Caki2 (cell line): Measurements from ENCODE around the gene OR5AU1. TPM values are rescaled to one million over a fixed set of nuclear protein-coding genes. Genes with fewer than 3 reads are reported as not detected.

Source experiments
- DNase-seq: peaks from one replicate; pipeline ENCODE4 v3.0.0-alpha.2; 2015; ENCODE audit warnings: low read depth
- in situ Hi-C: cut with HindIII; loops from 2 replicates; pipeline ENCODE4 v1.10.0; 2016; ENCODE audit warnings: low sequenced_read_pairs, low pct_unique_long_range_greater_than_20kb, mixed read lengths
- total RNA-seq: library from RNA; depleted of rRNA; stranded (reverse); fragments of >200 nt; shearing (Covaris generic); gene quantifications from 2 replicates; pipeline ENCODE4 v1.2.3, GENCODE V29; 2014; ENCODE audit warnings: low replicate concordance; rRNA removed

OR5AU1 gene
- total RNA-seq = not detected in 2 replicates

DNA sequence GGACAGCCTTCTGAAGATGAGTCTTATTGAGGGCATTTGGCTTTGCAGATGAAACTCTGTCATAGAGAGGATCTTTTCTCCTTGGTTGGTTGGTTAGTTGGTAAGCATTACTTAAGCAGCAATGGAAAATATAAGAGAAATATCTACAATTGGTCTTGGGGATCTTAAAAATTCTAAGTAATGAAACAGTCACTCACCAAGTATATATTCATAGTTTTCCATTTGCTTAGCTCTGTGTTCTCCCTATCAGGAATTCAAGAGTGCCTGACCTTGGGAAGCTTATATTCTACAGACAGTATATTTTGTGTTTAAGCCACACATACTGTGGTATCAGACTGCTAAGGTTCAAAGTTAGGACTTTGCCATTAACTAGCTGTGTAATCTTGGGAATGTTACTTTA lies at the start of gene OR5AU1:
Gene OR5AU1 (minus strand): TSS at position 101 of the 400 bp plus-strand sequence. CDS start 191 bp downstream, outside the sequence.
- in situ Hi-C loops = no loop called here
- DNase-seq = no peak

DNA sequence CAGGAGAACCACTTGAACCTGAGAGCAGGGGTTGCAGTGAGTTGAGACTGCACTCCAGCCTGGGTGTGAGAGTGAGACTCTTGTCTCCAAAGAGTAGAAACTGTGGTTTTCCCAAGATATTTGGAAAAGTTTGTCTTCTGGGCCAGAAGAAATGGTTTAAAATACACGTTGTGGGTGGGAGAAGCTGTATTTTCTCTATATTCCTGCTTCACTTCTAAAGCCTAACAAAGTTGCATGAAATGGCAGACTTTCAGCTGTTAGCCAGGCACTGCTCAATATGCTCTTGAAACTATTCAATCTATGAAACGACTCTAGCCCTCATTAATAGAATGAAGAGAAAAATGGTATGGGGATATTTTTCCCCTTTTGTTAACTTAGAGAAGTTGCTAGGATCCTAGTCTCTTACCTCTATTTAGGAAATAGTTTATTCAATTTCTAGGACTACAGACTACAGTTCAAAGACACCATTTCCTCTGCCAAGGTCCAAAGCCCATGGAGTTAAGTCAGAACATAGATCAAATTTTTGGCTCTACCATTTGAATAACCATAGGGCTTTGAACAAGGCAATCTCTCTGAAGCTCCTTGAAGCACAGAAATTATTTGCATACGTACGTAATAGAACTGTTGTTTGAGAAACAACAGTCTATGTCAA lies 49.3 kb upstream of the OR5AU1 start:
- no peak for DNase-seq
- in situ Hi-C loops = no loop called here

DNA sequence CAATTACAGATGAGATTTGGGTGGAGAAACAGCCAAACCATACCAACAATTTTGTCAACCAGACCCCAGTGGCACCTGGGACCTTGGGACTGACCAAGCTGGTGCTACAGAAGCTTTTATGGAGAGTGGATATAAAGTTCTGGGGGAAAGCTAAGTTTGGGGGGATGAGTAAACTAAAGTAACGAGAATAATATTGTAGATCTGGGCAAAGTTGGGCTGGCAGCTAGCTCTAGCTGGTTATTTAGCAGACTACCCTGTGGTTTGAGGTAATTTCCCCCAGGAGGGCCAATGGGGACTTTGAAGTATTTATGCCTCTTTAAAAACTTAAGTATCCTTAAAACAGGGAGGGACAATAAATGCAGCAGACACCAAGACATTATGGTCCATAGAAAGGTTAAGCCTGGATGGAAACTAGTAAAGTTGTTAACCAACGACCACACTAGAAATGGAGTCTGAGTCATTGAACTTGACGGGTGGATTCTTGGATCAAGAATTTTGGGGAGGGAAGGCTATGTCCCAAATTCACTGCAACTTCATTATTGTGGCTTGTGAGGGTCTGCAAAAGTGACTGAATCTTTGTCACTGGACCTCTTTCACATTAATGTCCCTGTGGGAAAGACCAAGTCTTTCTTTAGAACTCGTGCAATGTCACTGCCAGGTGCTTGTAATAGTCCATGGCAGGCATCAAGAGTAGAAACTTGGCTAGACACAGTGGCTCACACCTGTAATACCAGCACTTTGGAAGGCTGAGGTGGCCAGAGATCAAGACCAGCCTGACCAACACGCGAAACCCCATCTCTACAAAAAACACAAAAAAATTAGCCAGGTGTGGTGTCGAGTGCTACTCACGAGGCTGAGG lies 48.5 kb upstream of the OR5AU1 start:
- no peak for DNase-seq
- in situ Hi-C loops = no loop called here

DNA sequence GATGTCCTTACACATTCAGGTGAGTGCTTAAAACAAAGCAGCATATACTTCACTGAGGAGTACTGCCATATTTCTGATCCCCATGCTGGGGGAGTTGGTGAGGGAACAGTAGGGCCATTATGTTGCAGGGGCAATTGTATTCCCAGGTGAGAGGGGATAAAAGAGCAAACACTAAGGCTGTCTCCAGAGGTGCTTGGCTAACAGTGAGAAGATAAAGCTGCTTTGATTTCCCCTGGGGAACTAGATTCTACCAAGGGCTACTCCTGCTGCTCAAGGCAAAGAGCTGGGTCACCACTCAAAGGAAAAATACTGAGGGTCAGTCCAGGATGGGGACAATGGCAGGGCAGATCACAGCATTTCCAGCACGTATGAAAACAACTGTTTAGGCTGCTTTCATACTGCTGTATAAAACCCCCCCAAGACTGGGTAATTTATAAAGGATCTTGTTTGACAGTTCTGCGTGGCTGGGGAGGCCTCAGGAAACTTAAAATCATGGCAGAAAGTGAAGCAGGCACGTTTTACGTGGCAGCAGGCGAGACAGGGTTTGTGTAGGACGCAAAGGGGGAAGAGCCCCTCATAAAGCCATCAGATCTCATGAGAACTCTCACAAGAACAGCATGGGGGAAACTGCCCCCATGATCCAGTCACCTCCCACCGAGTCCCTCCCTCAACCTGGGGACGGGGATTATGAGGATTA lies 47.8 kb upstream of the OR5AU1 start:
- in situ Hi-C loops = no loop called here

DNA sequence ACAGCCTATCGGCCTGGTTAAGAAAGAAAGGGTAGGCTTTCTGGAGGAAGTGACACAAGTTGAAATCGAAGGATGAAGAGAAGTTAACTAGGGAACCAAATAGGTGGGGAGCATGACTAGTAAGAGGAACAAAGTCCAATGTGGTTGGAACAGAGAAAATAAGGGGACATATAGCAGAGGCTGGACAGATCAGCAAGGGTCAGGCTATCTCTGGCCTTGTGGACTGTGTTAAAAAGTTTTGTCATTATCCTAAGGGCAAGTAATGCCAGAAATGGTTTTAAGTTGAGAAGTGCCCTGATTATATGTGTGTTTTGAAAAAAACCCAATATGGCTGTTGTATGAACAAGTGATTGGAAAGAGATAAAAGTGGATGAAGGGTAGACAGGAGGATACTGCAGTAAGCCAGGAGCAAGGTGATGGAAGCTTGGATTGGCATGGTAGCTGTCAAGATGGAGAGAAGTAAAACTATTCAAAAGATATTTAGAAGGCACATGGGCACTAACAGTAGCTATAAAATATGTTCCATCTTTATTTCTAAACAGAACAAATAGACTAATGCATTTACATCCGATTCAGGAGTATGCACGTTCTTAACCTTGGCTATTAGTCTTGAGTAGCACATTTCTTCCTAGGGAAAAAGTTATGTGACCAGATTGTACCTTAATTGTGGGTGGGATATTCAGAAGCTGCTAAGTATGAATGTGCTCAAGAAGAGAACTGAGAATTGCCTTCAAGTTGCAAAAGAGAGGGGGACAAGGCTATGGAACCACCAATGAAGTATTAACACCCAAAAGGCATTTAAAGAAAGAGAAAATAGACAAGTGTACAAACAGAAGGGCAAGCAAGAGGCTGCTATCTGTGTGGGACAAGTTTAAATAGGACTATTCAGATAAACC lies 46.8 kb upstream of the OR5AU1 start:
- no peak for DNase-seq
- in situ Hi-C loops = no loop called here

More for the DNA sequence above, 47.8 kb upstream of the OR5AU1 start:
- no peak for DNase-seq

DNA sequence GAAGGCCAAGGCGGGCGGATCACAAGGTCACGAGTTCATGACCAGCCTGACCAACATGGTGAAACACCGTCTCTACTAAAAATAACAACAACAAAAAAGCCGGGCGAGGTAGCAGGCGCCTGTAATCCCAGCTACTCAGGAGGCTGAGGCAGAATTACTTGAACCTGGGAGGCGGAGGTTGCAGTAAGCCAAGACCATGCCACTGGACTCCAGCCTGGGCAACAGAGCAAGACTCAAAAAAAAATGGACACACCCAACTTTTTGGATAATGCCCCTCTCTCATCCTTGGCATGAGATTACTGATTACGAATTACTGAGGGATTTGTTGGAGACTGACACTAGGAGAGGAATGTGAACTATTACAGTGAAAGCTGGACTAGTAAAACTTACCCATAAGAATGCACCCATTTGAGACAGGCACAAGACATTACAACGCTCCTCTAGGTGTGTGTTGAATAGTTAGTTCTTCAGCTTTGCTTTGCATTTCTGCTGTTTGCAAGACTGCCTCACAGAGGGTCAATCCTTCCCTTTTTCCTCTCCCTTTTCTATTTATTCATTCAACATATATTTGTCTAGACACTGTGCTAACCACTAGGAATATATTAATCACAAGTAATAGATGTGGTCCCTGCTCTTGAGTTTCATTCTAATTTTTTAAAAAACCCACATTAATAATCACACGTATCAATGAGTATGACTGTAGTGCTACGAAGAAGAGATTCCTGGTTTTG lies 46.0 kb upstream of the OR5AU1 start:
- in situ Hi-C loops = no loop called here

DNA sequence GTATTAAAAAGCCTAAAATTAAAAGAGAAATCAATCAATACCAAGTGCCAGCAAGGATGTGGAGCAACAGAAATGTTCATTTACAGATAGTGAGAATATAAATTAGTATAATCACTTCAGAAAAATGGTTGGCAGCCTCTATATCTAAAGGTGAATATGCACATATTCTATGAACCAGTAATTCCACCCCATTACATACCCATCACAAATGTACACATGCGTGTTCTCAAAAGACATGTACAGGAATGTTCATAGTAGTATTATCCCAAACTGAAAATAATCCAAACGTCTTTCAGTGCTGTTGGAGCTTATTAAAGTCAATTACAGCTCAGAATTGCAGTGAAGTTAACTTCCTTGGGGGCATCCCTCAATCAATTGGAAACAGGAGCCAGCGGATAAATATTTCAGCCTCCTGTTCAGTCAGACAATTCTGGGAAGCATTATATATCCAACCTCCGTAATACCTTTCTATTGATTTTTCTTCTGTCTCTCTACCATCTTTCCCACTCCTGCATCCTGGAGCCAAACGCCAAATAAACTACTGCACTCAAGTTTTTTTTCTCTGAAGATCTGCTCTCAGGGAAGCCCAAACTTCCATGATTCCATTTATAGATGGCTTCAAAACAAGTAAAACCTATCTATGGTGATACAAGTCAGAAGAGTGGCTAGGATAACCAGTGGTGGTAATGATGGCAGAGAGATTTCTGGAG lies 45.0 kb upstream of the OR5AU1 start:
- in situ Hi-C loops = no loop called here

More for the DNA sequence above, 46.0 kb upstream of the OR5AU1 start:
- DNase-seq = no peak

DNA sequence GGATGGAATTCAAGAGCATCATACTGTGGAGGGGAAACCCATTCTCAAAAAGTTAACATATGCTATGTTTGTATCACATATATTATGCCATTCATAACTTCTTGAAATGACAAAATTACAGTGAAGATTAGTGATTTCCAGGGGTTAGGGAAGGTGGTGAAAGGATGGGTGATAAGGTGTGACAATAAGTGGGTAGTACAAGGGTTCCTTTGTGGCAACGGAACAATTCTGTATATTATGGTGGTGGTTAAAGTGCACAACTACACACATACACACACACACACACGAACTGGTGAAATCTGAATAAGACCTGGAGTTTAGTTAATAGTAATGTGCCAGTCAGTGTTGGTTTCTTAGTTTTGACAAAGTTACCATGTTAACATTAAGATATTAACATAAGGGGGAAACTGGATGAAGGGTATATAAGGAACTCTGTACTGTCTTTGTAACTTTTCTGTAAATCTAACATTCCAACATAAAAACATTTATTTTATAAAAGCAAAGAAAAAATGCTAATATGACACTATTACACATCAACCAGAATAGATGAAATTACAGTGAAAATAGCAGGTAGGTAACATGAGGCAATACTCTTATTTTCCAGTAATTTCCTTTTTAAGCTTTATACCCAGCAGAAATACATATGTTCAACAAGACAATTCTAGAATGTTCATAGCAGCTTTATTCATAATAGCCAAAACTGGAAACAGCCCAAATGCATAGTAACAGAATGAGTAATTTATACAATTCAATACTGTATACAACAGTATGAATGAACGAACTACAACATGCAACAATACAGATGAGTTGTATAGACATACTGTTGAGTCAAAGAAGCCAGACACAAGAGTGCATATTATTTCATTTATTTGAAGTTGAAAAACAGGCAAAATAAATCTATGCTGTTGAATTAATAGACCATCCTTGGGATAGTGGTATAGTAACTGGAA lies 44.0 kb upstream of the OR5AU1 start:
- in situ Hi-C loops = no loop called here
- no peak for DNase-seq

More for the DNA sequence above, 45.0 kb upstream of the OR5AU1 start:
- no peak for DNase-seq

DNA sequence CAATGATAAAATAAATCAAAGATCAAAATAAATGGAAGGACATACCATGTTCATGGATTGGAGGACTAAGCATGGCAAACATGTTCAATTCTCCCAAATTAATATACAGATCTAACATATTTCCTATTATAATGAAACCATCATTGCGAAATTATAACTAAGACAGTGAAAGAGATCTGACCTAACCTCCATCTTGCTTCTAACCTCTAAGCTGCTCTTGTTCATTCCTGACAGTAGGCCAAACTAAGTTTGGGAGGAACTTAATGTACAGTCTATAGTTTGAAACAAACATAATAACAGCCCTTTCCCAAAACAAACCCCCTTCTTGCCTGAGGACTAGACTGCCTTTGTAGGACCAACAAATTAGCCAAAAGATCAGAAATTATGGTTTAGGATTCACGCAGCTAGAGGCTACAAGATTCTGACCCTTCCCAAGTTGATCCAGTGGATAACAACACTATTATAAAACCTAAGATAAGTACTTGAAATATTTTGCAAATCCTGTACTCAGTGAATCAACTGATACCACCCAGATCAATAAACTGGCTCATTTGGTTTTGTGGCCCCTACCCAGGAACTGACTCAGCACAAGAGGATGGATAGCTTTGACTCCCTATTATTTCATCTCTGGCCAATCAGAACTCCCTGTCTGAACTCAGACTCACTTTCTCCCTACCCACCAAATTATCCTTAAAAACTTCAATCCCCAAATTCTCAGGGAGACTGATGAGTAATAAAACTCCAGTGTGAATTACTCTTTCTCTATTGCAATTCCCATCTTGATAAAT lies 41.7 kb upstream of the OR5AU1 start:
- DNase-seq = no peak
- in situ Hi-C loops = no loop called here

DNA sequence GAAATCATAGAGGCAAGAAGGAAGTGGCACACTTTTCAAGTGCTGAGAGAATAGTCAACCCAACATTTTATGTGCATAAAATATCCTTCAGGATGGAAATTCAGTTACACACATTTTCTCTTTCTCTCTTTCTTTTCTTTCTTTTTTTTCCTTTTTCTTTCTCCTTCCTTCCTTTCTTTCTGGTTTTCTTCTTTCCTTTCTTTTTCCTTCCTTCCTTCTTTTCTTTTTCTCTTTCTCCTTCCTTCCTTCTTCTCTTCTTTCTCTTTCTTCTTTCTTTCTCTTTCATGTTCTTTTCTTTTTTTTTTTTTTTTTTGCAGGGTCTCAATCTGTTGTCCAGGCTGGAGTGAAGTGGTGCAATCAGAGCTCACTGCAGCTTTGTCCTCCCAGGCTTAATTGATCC lies 38.7 kb upstream of the OR5AU1 start:
- in situ Hi-C loops = no loop called here
- no peak for DNase-seq

DNA sequence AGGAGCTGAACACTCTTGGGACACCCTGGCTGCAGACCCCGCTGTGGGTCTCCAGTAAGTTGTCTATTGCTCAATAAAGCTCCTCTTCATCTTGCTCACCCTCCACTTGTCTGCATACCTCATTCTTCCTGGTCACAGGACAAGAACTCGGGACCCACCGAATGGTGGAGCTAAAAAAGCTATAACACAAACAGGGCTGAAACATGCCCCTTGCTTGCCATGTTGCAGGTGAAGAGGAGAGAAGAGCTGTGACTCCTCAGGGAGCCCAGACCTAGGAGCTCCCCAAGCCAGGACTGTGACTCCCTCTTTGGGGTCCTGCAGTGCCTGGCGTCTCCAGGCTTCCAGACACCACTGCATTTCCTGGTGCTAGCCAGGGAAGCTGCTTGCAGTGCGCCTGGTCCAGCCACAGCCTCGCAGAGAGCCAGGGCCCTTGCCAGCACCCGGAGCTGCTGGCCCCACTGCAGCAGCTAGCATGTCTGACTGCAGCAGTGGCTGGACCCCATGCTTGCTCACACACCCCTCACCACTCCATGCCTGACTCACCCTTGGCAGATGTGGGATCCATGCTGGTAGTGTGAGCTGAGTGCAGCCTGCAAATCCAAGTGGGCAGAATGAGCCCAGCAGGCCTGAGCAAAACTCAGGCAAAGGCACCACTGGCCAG lies 37.1 kb upstream of the OR5AU1 start:
- no peak for DNase-seq
- in situ Hi-C loops = no loop called here

DNA sequence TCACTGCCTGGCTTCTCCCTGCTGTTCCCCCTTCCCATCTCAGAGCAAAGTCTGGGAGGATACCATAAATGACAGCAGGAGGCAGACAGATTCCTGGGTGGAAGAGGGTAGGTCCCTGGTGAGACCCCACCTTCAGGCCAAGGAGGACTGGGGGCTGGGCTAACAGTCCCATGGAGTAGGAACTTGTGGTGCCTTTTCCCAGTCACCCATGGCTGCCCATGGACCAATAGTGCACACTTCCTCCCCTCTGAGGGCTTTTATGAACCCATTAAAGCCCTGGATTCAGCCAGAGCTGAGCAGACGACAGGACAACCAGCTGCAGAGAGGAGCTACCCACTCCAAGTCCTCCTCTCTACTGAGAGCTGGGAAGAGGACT lies 36.6 kb upstream of the OR5AU1 start:
- in situ Hi-C loops = no loop called here
- DNase-seq = no peak

DNA sequence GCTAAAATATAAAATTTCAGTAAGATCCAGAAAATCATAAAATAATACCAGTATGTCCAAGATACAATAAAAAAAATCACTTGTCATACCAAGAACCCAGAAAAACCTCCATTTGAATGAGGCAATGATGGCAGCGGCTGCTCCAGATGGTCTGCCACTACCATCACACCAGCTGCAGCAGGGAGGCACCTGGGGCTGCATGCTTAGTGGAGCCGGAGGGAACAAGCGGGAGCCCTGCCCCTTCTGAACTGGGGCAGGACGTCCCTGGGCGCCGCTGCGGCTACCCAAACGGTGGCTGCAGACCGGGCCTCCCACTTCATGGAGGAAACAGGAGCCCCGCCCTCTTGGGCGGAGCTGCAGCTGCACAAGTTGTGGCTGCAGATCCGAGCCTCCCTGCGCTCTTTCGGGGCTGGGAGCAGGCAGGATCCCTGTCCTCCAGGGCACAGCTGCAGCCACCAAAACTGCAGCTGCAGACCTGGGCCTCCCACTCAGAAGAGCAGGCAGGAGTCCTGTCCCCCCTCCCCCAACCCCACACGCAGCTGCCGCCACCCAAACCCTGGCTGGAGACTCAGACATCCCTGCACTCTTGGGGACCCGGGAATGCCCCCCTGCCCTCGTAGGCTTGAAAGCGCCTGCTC lies 36.1 kb upstream of the OR5AU1 start:
- in situ Hi-C loops = no loop called here
- peak; percentile 58 for DNase-seq

DNA sequence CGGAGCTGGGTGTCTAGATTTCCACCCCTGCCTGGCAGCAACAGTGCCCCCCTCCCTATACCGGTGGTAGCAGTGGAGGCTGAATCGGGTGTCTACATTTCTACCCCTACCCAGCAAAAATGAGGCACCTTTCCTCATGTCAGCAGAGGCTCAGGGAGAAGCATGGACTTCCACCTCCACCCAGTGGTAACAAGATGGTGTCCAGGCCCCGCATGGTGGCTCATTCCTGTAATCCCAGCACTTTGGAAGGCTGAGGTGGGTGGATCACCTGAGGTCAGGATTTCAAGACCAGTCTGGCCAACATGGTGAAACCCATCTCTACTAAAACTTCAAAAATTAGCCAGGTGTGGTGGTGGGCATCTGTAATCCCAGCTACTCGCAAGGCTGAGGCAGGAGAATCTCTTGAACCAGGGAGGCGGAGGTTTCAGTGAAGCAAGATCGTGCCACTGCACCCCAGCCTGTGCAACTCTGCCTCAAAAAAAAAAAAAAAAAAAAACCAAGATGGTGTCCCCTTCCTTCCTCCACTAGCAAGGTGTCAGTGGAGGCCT lies 35.5 kb upstream of the OR5AU1 start:
- DNase-seq = no peak
- in situ Hi-C loops = no loop called here
